GM21737 (cell line): ENCODE results near the gene LRRFIP2.

Experiments used
- ATAC-seq: cut with Tn5 transposase; IDR thresholded peaks from one replicate; pipeline ENCODE4 v1.9.1; 2021; ENCODE audit warnings: mild to moderate bottlenecking, moderate library complexity; ENCODE audit not compliant: unreplicated experiment

The LRRFIP2 gene

GRCh38 chr3:37029516-37030163 lies 144.7 kb downstream of the LRRFIP2 start:
- ATAC-seq = no peak

- ATAC-seq = no peak
Observed at GRCh38 chr3:37029111-37029510, 145.3 kb downstream of the LRRFIP2 start.

GRCh38 chr3:37028329-37028728 lies 146.1 kb downstream of the LRRFIP2 start:
- no peak for ATAC-seq

- ATAC-seq = no peak
Observed at GRCh38 chr3:37026851-37027250, 147.5 kb downstream of the LRRFIP2 start.

GRCh38 chr3:37025561-37026335 lies 148.6 kb downstream of the LRRFIP2 start:
- ATAC-seq = no peak

GRCh38 chr3:37024820-37025405 lies 149.5 kb downstream of the LRRFIP2 start:
- no peak for ATAC-seq

GRCh38 chr3:37024092-37024491 lies 150.3 kb downstream of the LRRFIP2 start:
- ATAC-seq = no peak

GRCh38 chr3:37017683-37018082 lies 156.7 kb downstream of the LRRFIP2 start:
- ATAC-seq = no peak

GRCh38 chr3:37016903-37017302 lies 157.5 kb downstream of the LRRFIP2 start:
- ATAC-seq = no peak

GRCh38 chr3:37015642-37016041 lies 158.7 kb downstream of the LRRFIP2 start:
- no peak for ATAC-seq

GRCh38 chr3:37014620-37015019 lies 159.8 kb downstream of the LRRFIP2 start:
- ATAC-seq = no peak
